ENCODE data around the gene AQP6.

The AQP6 gene

GRCh38 chr12:49942921-49943624 is 29.7 kb upstream of the AQP6 start:
- TF ChIP-seq CTCF (IDR thresholded peaks at IDR 0.05; ENCODE audit: low read depth, low read length, missing control alignments), result no peak
- H3K4me3 ChIP-seq (replicated peaks; ENCODE audit: low read depth, low read length), result no peak overlapping the region

DNA sequence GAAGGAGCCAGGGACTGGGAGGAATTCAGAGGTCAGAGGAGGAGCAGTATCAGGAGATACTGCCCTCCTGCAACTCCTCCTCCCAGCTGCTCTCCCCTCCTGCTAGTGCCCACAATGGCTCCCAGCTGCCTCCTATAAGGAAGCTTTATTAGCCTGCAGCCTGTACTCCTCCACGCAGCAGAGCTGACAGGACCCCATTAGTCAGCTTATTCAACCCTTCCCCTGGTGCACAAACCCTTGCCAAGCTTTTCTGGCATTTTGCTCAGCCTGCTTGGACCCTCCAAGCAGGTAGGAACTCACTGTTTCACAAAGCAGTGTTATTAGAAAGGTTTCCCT is 29.2 kb upstream of the AQP6 start:
- H3K4me3 ChIP-seq (replicated peaks; ENCODE audit: low read depth, low read length), result no peak overlapping the region
- no peak for TF ChIP-seq CTCF (IDR thresholded peaks at IDR 0.05; ENCODE audit: low read depth, low read length, missing control alignments)
- DNase-seq (ENCODE audit: extremely low read depth, low read depth), result no peak

More at GRCh38 chr12:49942921-49943624, 29.7 kb upstream of the AQP6 start:
- no peak for DNase-seq (ENCODE audit: extremely low read depth, low read depth)

GRCh38 chr12:49944046-49944445 is 28.7 kb upstream of the AQP6 start:
- H3K4me3 ChIP-seq (replicated peaks; ENCODE audit: low read depth, low read length), result no peak overlapping the region
- no peak for DNase-seq (ENCODE audit: extremely low read depth, low read depth)
- no peak for TF ChIP-seq CTCF (IDR thresholded peaks at IDR 0.05; ENCODE audit: low read depth, low read length, missing control alignments)

- no peak overlapping the region for H3K4me3 ChIP-seq (replicated peaks; ENCODE audit: low read depth, low read length)
- TF ChIP-seq CTCF (IDR thresholded peaks at IDR 0.05; ENCODE audit: low read depth, low read length, missing control alignments), result no peak
- no peak for DNase-seq (ENCODE audit: extremely low read depth, low read depth)
Observed at GRCh38 chr12:49944718-49945117, 28.0 kb upstream of the AQP6 start.

- peak; percentile 43 for DNase-seq (ENCODE audit: extremely low read depth, low read depth)
- no peak overlapping the region for H3K4me3 ChIP-seq (replicated peaks; ENCODE audit: low read depth, low read length)
- TF ChIP-seq CTCF (IDR thresholded peaks at IDR 0.05; ENCODE audit: low read depth, low read length, missing control alignments), result peak; percentile 96
Observed at GRCh38 chr12:49945394-49946080, 27.2 kb upstream of the AQP6 start.

DNA sequence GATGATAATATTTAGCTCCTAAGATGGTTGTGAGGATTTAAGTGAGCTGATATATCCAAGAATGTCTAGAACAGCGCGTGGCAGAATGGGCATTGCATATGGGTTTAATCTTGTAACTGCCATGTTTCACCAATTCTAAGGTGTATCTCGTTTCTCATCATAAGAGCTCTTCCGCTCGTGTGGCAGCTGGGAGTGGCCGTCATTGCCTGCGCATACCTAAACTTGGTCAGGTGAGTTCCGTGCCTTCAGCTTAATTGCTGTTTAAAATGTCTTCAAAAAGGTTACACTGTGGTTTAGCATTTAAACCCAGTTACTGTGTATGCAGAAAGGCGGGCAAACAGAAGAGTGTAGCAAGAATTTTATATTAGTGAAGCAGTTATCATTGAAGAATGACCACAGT is 26.7 kb upstream of the AQP6 start:
- no peak for DNase-seq (ENCODE audit: extremely low read depth, low read depth)
- TF ChIP-seq CTCF (IDR thresholded peaks at IDR 0.05; ENCODE audit: low read depth, low read length, missing control alignments), result no peak
- no peak overlapping the region for H3K4me3 ChIP-seq (replicated peaks; ENCODE audit: low read depth, low read length)

Measured in HFF-Myc (cell line).